GM12878 (cell line): ENCODE data around the gene NFIX. TPM values are rescaled to one million over a fixed set of nuclear protein-coding genes. Genes with fewer than 3 reads are reported as not detected.

Experiments
- ATAC-seq: fragments of 200-7000 bp; cut with Tn5 transposase; 3 replicates; pipeline ENCODE4 v1.9.1; 2020; ENCODE audit warnings: mild to moderate bottlenecking, moderate library complexity
- BruUV-seq: library from RNA; stranded (reverse); fragments of 400-500 nt; replicated peaks from 2 replicates; lab custom pipeline; 2021; lab: Mats Ljungman, UMichigan
- CTCF ChIA-PET: fragments of 300-600 bp; sonication (Branson Sonifier 250); formaldehyde crosslinking; extraction: SDS; loops from one replicate; lab custom pipeline; 2021; ENCODE audit warnings: inconsistent platforms; lab: Yijun Ruan, JAX
- POLR2A ChIA-PET: fragments of 350-600 bp; formaldehyde crosslinking; extraction: SDS; loops from one replicate; lab custom pipeline; 2021; ENCODE audit warnings: inconsistent platforms; lab: Charles Lee
- RAD21 ChIA-PET: fragments of 300-600 bp; sonication (Branson Sonifier 250); formaldehyde crosslinking; loops from one replicate; lab custom pipeline; 2023; ENCODE audit warnings: antibody characterized with exemption; ENCODE audit not compliant: unreplicated experiment; lab: Charles Lee
- SMC1A ChIA-PET: fragments of 300-600 bp; sonication (Branson Sonifier 250); formaldehyde crosslinking; loops from one replicate; lab custom pipeline; 2023; ENCODE audit not compliant: unreplicated experiment, uncharacterized antibody; lab: Charles Lee
- DNase-seq: peaks from one replicate; pipeline ENCODE4 v3.0.0-alpha.2; 2011; ENCODE audit warnings: low read depth, low spot score
- FAIRE-seq: peaks from 3 replicates; lab custom pipeline; 2011; peaks lifted over from hg19 to GRCh38; lab: Jason Lieb, UNC
- H2AFZ ChIP-seq: 2 replicates; pipeline ENCODE4 v1.6.0; 2011; ENCODE audit warnings: low read depth, low read length, control low read depth; ENCODE audit not compliant: control insufficient read depth
- H3K27ac ChIP-seq: 2 replicates; pipeline ENCODE4 v1.5.1; 2011; ENCODE audit warnings: control low read depth; ENCODE audit not compliant: control insufficient read depth, insufficient read depth
- H3K27me3 ChIP-seq, 2 experiments: replicated peaks in 1 of 2; 2 replicates each; pipeline versions ENCODE4 v1.6.0 to v1.6.1; 2011; ENCODE audit warnings: low read length in 1 of 2; ENCODE audit not compliant: control insufficient read depth in 2 of 2, insufficient read depth in 2 of 2
- H3K36me3 ChIP-seq, 2 experiments: 2 replicates each; pipeline ENCODE4 v1.5.1; 2011; ENCODE audit warnings: low read length in 1 of 2; ENCODE audit not compliant: control insufficient read depth in 2 of 2, insufficient read depth in 2 of 2
- H3K4me1 ChIP-seq: 2 replicates; pipeline ENCODE4 v1.6.1; 2011; ENCODE audit warnings: mild to moderate bottlenecking, low read length, moderate library complexity, mixed read lengths; ENCODE audit not compliant: control insufficient read depth, insufficient read depth
- H3K4me2 ChIP-seq: 2 replicates; pipeline ENCODE4 v1.6.0; 2011; ENCODE audit warnings: control low read depth; ENCODE audit not compliant: control insufficient read depth, insufficient read depth
- H3K4me3 ChIP-seq: fragments of 200-600 bp; sonication (generic); 2 replicates; pipeline ENCODE4 v1.5.1; 2016
- H3K79me2 ChIP-seq: 2 replicates; pipeline ENCODE4 v1.6.0; 2011; ENCODE audit warnings: low read length; ENCODE audit not compliant: control insufficient read depth, insufficient read depth
- H3K9ac ChIP-seq: 2 replicates; pipeline ENCODE4 v1.8.0; 2011; ENCODE audit warnings: low read length, control low read depth, mixed read lengths; ENCODE audit not compliant: control insufficient read depth, insufficient read depth
- H3K9me3 ChIP-seq: replicated peaks from 3 replicates; pipeline ENCODE4 v1.5.1; 2011; ENCODE audit warnings: mild to moderate bottlenecking, low read length; ENCODE audit not compliant: control insufficient read depth, insufficient read depth
- H4K20me1 ChIP-seq: 2 replicates; pipeline ENCODE4 v1.6.0; 2011; ENCODE audit not compliant: control insufficient read depth, insufficient read depth
- BCL11A ChIP-seq: IDR thresholded peaks from 2 replicates; pipeline ENCODE4 v1.6.1; 2011; ENCODE audit warnings: low read depth, low read length
- CBFB ChIP-seq: IDR thresholded peaks from 2 replicates; pipeline ENCODE4 v1.6.1; 2016; ENCODE audit warnings: antibody characterized with exemption, low read depth
- CHD1 ChIP-seq: IDR thresholded peaks from 2 replicates; pipeline ENCODE4 v1.6.1; 2012; ENCODE audit warnings: low read depth, low read length, improper control_type of control experiment
- DPF2 ChIP-seq: fragments of 450-650 bp; IDR thresholded peaks from 2 replicates; pipeline ENCODE4 v1.6.1; 2017; ENCODE audit warnings: mild to moderate bottlenecking
- FOXK2 ChIP-seq: fragments of 450-650 bp; IDR thresholded peaks from 2 replicates; pipeline ENCODE4 v1.6.1; 2017; ENCODE audit warnings: mild to moderate bottlenecking, moderate library complexity
- MYB ChIP-seq: fragments of 150-350 bp; IDR thresholded peaks from 2 replicates; pipeline ENCODE4 v1.6.1; 2014; ENCODE audit warnings: mild to moderate bottlenecking, low read depth, low read length, borderline replicate concordance
- NFYB ChIP-seq: IDR thresholded peaks from 2 replicates; pipeline ENCODE4 v1.6.1; 2011; ENCODE audit warnings: low read depth, mild to moderate bottlenecking, low read length, improper control_type of control experiment, moderate library complexity; ENCODE audit not compliant: insufficient read depth
- NR2F1 ChIP-seq: fragments of 450-650 bp; conservative IDR thresholded peaks from 2 replicates; pipeline ENCODE4 v1.6.1; 2017; ENCODE audit warnings: mild to moderate bottlenecking
- SIN3A ChIP-seq: IDR thresholded peaks from 2 replicates; pipeline ENCODE4 v1.6.1; 2012; ENCODE audit warnings: low read depth, low read length, improper control_type of control experiment
- SIX5 ChIP-seq: IDR thresholded peaks from 2 replicates; pipeline ENCODE4 v1.6.1; 2011; ENCODE audit warnings: mild to moderate bottlenecking, low read depth, low read length, moderate library complexity; ENCODE audit not compliant: severe bottlenecking
- STAT1 ChIP-seq: fragments of 450-650 bp; conservative IDR thresholded peaks from 2 replicates; pipeline ENCODE4 v1.6.1; 2014; ENCODE audit warnings: antibody characterized with exemption, mild to moderate bottlenecking
- TARDBP ChIP-seq: IDR thresholded peaks from 2 replicates; pipeline ENCODE4 v1.6.1; 2016; ENCODE audit warnings: borderline replicate concordance
- TBL1XR1 ChIP-seq: IDR thresholded peaks from 2 replicates; pipeline ENCODE4 v1.6.1; 2012; ENCODE audit warnings: low read depth, low read length, improper control_type of control experiment
- ZNF384 ChIP-seq: IDR thresholded peaks from 2 replicates; pipeline ENCODE4 v1.6.1; 2012; ENCODE audit warnings: low read depth, mild to moderate bottlenecking, low read length, improper control_type of control experiment, borderline replicate concordance
- WGBS: methylation state at CpG from one replicate; pipeline ENCODE4 v1.1.6; 2016; ENCODE audit warnings: low lambda C conversion rate; ENCODE audit not compliant: insufficient replicate concordance, insufficient coverage; ENCODE audit errors: missing lambda C conversion rate; 5-methylcytosine and 5-hydroxymethylcytosine counted together
- in situ Hi-C: fragments of 300-500 bp; cut with MboI; formaldehyde crosslinking; loops from 9 replicates; pipeline ENCODE4 v1.14.3; 2018; ENCODE audit warnings: mixed read lengths
- intact Hi-C: fragments of 100-400 bp; cut with micrococcal nuclease; formaldehyde crosslinking; loops from one replicate; pipeline ENCODE4 v1.14.2; 2022; ENCODE audit not compliant: unreplicated experiment
- polyA plus RNA-seq, 11 experiments: library from polyadenylated mRNA; depleted of rRNA in 4 of 11; unstranded in 6 of 11; stranded (reverse) in 5 of 11; fragments of >200 nt; fragmentation: Nextera tagmentation in 4 of 11; fragmentation: Illumina TruSeq in 1 of 11; extraction: Ambion mirVana in 4 of 11; extraction: Trizol in 1 of 11; gene quantifications; 1 replicate in 1 of 11; 2 replicates in 10 of 11; pipeline versions ENCODE4 v1.2.1 to v1.2.3, GENCODE V29; 2011 to 2016; ENCODE audit warnings: inconsistent platforms in 2 of 11, missing spikeins in 2 of 11, low read depth in 1 of 11
- total RNA-seq, 4 experiments: library from RNA; depleted of rRNA in 3 of 4; stranded (reverse); fragments of >200 nt in 3 of 4; fragmentation: Illumina TruSeq in 1 of 4; extraction: Trizol in 1 of 4; gene quantifications; 2 replicates each; pipeline versions ENCODE4 v1.2.1 to v1.2.3, GENCODE V29; 2013 to 2021
- TF ChIP-seq, protein P1 (sequence below): fragments of 450-650 bp; IDR thresholded peaks from 2 replicates; pipeline ENCODE4 v1.6.1; 2017; ENCODE audit warnings: mild to moderate bottlenecking, moderate library complexity
- TF ChIP-seq, protein P2 (sequence below): fragments of 450-650 bp; IDR thresholded peaks from 2 replicates; pipeline ENCODE4 v1.6.1; 2016; ENCODE audit warnings: mild to moderate bottlenecking
- TF ChIP-seq, protein P3 (sequence below): fragments of 450-650 bp; IDR thresholded peaks from 2 replicates; pipeline ENCODE4 v1.6.1; 2014; ENCODE audit warnings: mild to moderate bottlenecking

Gene NFIX
- total and polyA plus RNA-seq, 10 of the 15 experiments (the other 5 are each of a cell fraction or from before 2014, with no cell fraction given) = 0.02 to 2.2 (median 0.28) TPM

DNA sequence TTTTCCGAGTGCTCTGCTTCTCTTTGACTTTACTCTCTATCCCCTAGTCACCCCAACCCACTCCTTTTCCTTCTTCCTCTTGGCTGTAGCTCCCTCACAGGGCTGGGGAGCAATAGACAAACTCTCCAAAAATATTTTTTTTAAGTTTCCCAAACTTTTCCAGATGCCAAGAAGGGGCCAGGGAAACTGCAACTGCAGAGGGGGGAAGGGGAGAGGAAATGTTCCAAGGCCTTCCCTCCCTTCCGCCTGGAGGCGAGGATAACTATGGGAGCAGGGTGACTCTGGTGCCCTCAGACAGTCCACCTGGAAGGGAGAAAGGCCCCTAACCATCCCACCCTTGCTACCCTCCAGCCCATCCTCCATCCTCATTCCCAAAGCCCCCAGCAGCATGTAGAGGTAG, 58.0 kb downstream of the NFIX start (continued):
- TF ChIP-seq FOXK2 = no peak
- no peak for TF ChIP-seq DPF2

DNA sequence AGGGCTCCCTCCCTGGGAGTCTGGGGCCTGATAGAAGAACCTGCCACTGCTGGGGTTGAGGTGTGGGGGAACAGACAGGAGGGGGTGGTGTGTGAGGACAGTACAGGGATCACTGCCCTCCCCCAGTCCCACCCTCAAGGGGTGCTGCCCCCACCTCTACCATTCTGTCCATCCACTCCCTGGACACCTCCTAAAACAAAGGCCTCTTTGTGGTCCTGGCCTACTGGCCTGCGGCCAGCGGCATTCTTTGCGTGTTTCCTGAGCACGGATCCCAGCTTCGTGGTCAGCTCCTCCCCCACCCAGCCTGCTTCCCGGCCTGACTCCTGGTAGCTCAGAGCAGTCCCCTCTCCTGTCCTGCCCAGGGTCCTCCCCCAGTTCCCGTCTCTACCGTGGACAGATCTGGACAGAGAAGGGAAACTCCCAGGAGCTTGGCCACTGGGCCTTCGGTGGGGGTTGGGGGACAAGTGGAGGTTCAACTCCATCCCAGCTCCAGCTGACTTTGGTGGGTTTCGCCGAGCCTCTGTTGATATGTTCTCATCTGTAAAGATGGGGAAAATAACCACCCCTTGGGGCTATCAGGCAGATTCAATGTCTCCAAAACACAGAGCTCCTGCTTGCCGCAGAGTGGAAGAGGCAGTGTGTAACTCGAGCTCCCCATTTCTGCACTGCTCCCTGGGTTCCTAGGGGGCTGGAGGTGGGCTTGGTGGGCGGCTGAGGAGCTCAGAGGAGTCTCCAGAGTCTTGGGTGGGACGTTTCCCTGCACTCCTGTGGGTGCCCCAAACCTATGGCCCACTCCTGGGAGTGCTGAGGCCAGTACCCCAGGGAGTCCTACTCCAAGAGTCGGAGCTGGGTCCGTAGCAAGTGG, 58.7 kb downstream of the NFIX start:
- H2AFZ ChIP-seq = no peak overlapping the region
- BruUV-seq = no TSS peak
- no peak for ATAC-seq
- H3K4me3 ChIP-seq = no peak overlapping the region
- peaks cover 0 to 10% of the 10 kb centered on the region in 2 experiments; a peak in 3 of 4 replicates for H3K27me3 ChIP-seq
- WGBS = 34% methylated on average over 17 of the region's 17 CpGs
- CTCF ChIA-PET = interaction anchor here (10.9 kb wide), 1 partner anchor 74 kb away, joined by 247 read pairs; no protein-coding TSS in a partner anchor
- H3K4me1 ChIP-seq = no peaks in the 10 kb centered on the region
- no peak for FAIRE-seq
- H3K27ac ChIP-seq = no peak overlapping the region
- H3K9ac ChIP-seq = no peak overlapping the region
- POLR2A ChIA-PET = interaction anchor here (0.5 kb wide), 1 partner anchor 41 kb away, joined by 3 read pairs; no protein-coding TSS in a partner anchor
- H3K36me3 ChIP-seq = no peaks in the 10 kb centered on the region
- SMC1A ChIA-PET = interaction anchor here (0.6 to 1.8 kb wide), 3 partner anchors 12 to 77 kb away, joined by 3 to 4 read pairs (median 3); no protein-coding TSS in a partner anchor
- intact Hi-C loops (no loop called here), in situ Hi-C loops (no loop called here)
- H4K20me1 ChIP-seq = no peaks in the 10 kb centered on the region
- RAD21 ChIA-PET = interaction anchor here (0.7 to 1.2 kb wide), 2 partner anchors 88 to 169 kb away, joined by 3 read pairs; no protein-coding TSS in a partner anchor
- DNase-seq = no peak
- H3K9me3 ChIP-seq = no peaks in the 10 kb centered on the region
- no peaks in the 10 kb centered on the region for H3K79me2 ChIP-seq
- no peak overlapping the region for H3K4me2 ChIP-seq
- TF ChIP-seq TBL1XR1 = no peak
- TF ChIP-seq DPF2 = no peak
- TF ChIP-seq, protein P1, sequence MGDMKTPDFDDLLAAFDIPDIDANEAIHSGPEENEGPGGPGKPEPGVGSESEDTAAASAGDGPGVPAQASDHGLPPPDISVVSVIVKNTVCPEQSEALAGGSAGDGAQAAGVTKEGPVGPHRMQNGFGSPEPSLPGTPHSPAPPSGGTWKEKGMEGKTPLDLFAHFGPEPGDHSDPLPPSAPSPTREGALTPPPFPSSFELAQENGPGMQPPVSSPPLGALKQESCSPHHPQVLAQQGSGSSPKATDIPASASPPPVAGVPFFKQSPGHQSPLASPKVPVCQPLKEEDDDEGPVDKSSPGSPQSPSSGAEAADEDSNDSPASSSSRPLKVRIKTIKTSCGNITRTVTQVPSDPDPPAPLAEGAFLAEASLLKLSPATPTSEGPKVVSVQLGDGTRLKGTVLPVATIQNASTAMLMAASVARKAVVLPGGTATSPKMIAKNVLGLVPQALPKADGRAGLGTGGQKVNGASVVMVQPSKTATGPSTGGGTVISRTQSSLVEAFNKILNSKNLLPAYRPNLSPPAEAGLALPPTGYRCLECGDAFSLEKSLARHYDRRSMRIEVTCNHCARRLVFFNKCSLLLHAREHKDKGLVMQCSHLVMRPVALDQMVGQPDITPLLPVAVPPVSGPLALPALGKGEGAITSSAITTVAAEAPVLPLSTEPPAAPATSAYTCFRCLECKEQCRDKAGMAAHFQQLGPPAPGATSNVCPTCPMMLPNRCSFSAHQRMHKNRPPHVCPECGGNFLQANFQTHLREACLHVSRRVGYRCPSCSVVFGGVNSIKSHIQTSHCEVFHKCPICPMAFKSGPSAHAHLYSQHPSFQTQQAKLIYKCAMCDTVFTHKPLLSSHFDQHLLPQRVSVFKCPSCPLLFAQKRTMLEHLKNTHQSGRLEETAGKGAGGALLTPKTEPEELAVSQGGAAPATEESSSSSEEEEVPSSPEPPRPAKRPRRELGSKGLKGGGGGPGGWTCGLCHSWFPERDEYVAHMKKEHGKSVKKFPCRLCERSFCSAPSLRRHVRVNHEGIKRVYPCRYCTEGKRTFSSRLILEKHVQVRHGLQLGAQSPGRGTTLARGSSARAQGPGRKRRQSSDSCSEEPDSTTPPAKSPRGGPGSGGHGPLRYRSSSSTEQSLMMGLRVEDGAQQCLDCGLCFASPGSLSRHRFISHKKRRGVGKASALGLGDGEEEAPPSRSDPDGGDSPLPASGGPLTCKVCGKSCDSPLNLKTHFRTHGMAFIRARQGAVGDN = no peak
- TF ChIP-seq SIN3A = no peak
- no peak for TF ChIP-seq TARDBP
- TF ChIP-seq, protein P2, sequence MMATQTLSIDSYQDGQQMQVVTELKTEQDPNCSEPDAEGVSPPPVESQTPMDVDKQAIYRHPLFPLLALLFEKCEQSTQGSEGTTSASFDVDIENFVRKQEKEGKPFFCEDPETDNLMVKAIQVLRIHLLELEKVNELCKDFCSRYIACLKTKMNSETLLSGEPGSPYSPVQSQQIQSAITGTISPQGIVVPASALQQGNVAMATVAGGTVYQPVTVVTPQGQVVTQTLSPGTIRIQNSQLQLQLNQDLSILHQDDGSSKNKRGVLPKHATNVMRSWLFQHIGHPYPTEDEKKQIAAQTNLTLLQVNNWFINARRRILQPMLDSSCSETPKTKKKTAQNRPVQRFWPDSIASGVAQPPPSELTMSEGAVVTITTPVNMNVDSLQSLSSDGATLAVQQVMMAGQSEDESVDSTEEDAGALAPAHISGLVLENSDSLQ = no peak
- no peak for TF ChIP-seq CHD1
- no peak for TF ChIP-seq NFYB
- TF ChIP-seq BCL11A = no peak
- no peak for TF ChIP-seq MYB
- TF ChIP-seq CBFB = no peak
- TF ChIP-seq ZNF384 = no peak
- TF ChIP-seq, protein P3, sequence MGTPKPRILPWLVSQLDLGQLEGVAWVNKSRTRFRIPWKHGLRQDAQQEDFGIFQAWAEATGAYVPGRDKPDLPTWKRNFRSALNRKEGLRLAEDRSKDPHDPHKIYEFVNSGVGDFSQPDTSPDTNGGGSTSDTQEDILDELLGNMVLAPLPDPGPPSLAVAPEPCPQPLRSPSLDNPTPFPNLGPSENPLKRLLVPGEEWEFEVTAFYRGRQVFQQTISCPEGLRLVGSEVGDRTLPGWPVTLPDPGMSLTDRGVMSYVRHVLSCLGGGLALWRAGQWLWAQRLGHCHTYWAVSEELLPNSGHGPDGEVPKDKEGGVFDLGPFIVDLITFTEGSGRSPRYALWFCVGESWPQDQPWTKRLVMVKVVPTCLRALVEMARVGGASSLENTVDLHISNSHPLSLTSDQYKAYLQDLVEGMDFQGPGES = no peak
- no peak for TF ChIP-seq NR2F1
- no peak for TF ChIP-seq SIX5
- no peak for TF ChIP-seq STAT1
